ENCODE results near the gene PAPOLA.
"Not testable (repeated sequence)": the region's sequence is repeated elsewhere in the genome, so short reads cannot be mapped to it uniquely, and the experiment has no call there.

PAPOLA gene

GRCh38 chr14:96501740-96502620 is at the start of gene PAPOLA:
Gene PAPOLA, plus strand, starts transcription at chr14:96502382. Its CDS starts 211 bp downstream, at chr14:96502593.
- in situ Hi-C loops (cut with HindIII; ENCODE audit: low pct_ligation_motif_present, low pct_unique_long_range_greater_than_20kb, low sequenced_read_pairs) = no loop called here

GRCh38 chr14:96452684-96453083 is 49.5 kb upstream of the PAPOLA start:
- in situ Hi-C loops (cut with HindIII; ENCODE audit: low pct_ligation_motif_present, low pct_unique_long_range_greater_than_20kb, low sequenced_read_pairs) = no loop called here
- no peak for DNase-seq

More at GRCh38 chr14:96501740-96502620, at the start of gene PAPOLA:
- peak; percentile 93 for DNase-seq

GRCh38 chr14:96455588-96455987 is 46.6 kb upstream of the PAPOLA start:
- in situ Hi-C loops (cut with HindIII; ENCODE audit: low pct_ligation_motif_present, low pct_unique_long_range_greater_than_20kb, low sequenced_read_pairs) = no loop called here

GRCh38 chr14:96459851-96460250 is 42.3 kb upstream of the PAPOLA start:
- no peak for DNase-seq
- in situ Hi-C loops (cut with HindIII; ENCODE audit: low pct_ligation_motif_present, low pct_unique_long_range_greater_than_20kb, low sequenced_read_pairs) = no loop called here

More at GRCh38 chr14:96455588-96455987, 46.6 kb upstream of the PAPOLA start:
- no peak for DNase-seq

GRCh38 chr14:96461950-96462798 is 40.0 kb upstream of the PAPOLA start:
- in situ Hi-C loops (cut with HindIII; ENCODE audit: low pct_ligation_motif_present, low pct_unique_long_range_greater_than_20kb, low sequenced_read_pairs) = no loop called here
- DNase-seq = no peak

GRCh38 chr14:96464136-96464535 is 38.0 kb upstream of the PAPOLA start:
- in situ Hi-C loops (cut with HindIII; ENCODE audit: low pct_ligation_motif_present, low pct_unique_long_range_greater_than_20kb, low sequenced_read_pairs) = no loop called here
- no peak for DNase-seq

GRCh38 chr14:96466918-96467317 is 35.3 kb upstream of the PAPOLA start:
- in situ Hi-C loops (cut with HindIII; ENCODE audit: low pct_ligation_motif_present, low pct_unique_long_range_greater_than_20kb, low sequenced_read_pairs) = no loop called here
- no peak for DNase-seq

- in situ Hi-C loops (cut with HindIII; ENCODE audit: low pct_ligation_motif_present, low pct_unique_long_range_greater_than_20kb, low sequenced_read_pairs) = no loop called here
- no peak for DNase-seq
These were observed 31.9 kb upstream of the PAPOLA start for GRCh38 chr14:96470331-96470730.

- in situ Hi-C loops (cut with HindIII; ENCODE audit: low pct_ligation_motif_present, low pct_unique_long_range_greater_than_20kb, low sequenced_read_pairs) = not testable (repeated sequence)
These were observed 31.2 kb upstream of the PAPOLA start for GRCh38 chr14:96470967-96471366.

GRCh38 chr14:96478119-96478518 is 24.1 kb upstream of the PAPOLA start:
- in situ Hi-C loops (cut with HindIII; ENCODE audit: low pct_ligation_motif_present, low pct_unique_long_range_greater_than_20kb, low sequenced_read_pairs) = no loop called here

More at GRCh38 chr14:96470967-96471366, 31.2 kb upstream of the PAPOLA start:
- not testable (repeated sequence) for DNase-seq

GRCh38 chr14:96479435-96480146 is 22.6 kb upstream of the PAPOLA start:
- DNase-seq = no peak
- in situ Hi-C loops (cut with HindIII; ENCODE audit: low pct_ligation_motif_present, low pct_unique_long_range_greater_than_20kb, low sequenced_read_pairs) = no loop called here

More at GRCh38 chr14:96478119-96478518, 24.1 kb upstream of the PAPOLA start:
- DNase-seq = no peak

GRCh38 chr14:96481731-96482314 is 20.4 kb upstream of the PAPOLA start:
- no peak for DNase-seq
- in situ Hi-C loops (cut with HindIII; ENCODE audit: low pct_ligation_motif_present, low pct_unique_long_range_greater_than_20kb, low sequenced_read_pairs) = no loop called here

- in situ Hi-C loops (cut with HindIII; ENCODE audit: low pct_ligation_motif_present, low pct_unique_long_range_greater_than_20kb, low sequenced_read_pairs) = no loop called here
These were observed 19.2 kb upstream of the PAPOLA start for GRCh38 chr14:96482986-96483385.

GRCh38 chr14:96484399-96484798 is 17.8 kb upstream of the PAPOLA start:
- no peak for DNase-seq
- in situ Hi-C loops (cut with HindIII; ENCODE audit: low pct_ligation_motif_present, low pct_unique_long_range_greater_than_20kb, low sequenced_read_pairs) = no loop called here

More at GRCh38 chr14:96482986-96483385, 19.2 kb upstream of the PAPOLA start:
- no peak for DNase-seq

- DNase-seq = no peak
- in situ Hi-C loops (cut with HindIII; ENCODE audit: low pct_ligation_motif_present, low pct_unique_long_range_greater_than_20kb, low sequenced_read_pairs) = no loop called here
These were observed 15.5 kb upstream of the PAPOLA start for GRCh38 chr14:96486705-96487104.

- in situ Hi-C loops (cut with HindIII; ENCODE audit: low pct_ligation_motif_present, low pct_unique_long_range_greater_than_20kb, low sequenced_read_pairs) = no loop called here
- DNase-seq = no peak
These were observed 12.9 kb upstream of the PAPOLA start for GRCh38 chr14:96489327-96489726.

- in situ Hi-C loops (cut with HindIII; ENCODE audit: low pct_ligation_motif_present, low pct_unique_long_range_greater_than_20kb, low sequenced_read_pairs) = no loop called here
- DNase-seq = no peak
These were observed 9.0 kb upstream of the PAPOLA start for GRCh38 chr14:96493178-96493577.

GRCh38 chr14:96494331-96494730 is 7.9 kb upstream of the PAPOLA start:
- in situ Hi-C loops (cut with HindIII; ENCODE audit: low pct_ligation_motif_present, low pct_unique_long_range_greater_than_20kb, low sequenced_read_pairs) = no loop called here
- no peak for DNase-seq
